Fibroblast of lung (primary cell): ENCODE results near the gene LYAR. TPM values are rescaled to one million over a fixed set of nuclear protein-coding genes. Genes with fewer than 3 reads are reported as not detected.

Source experiments
- DNase-seq, 2 donors: peaks; one replicate each; pipeline versions ENCODE4 v3.0.0 to v3.0.0-alpha.2; 2010; ENCODE audit warnings: low read depth in 2 of 2
- H2AFZ ChIP-seq: 2 replicates; pipeline ENCODE4 v1.5.1; 2012; ENCODE audit warnings: low read length, control low read depth, inconsistent platforms
- H3K27ac ChIP-seq: 2 replicates; pipeline ENCODE4 v1.5.1; 2011; ENCODE audit warnings: low read length, control low read depth; ENCODE audit not compliant: insufficient read depth
- H3K27me3 ChIP-seq: 2 replicates; pipeline ENCODE4 v1.5.1; 2011; ENCODE audit warnings: mild to moderate bottlenecking, low read length; ENCODE audit not compliant: control insufficient read depth, insufficient read depth
- H3K36me3 ChIP-seq: 2 replicates; pipeline ENCODE4 v1.5.1; 2011; ENCODE audit warnings: low read length; ENCODE audit not compliant: control insufficient read depth, insufficient read depth
- H3K4me1 ChIP-seq: 2 replicates; pipeline ENCODE4 v1.5.1; 2011; ENCODE audit warnings: low read length; ENCODE audit not compliant: control insufficient read depth, insufficient read depth; ENCODE audit errors: extremely low read depth
- H3K4me2 ChIP-seq: 2 replicates; pipeline ENCODE4 v1.5.1; 2011; ENCODE audit warnings: low read length, control low read depth; ENCODE audit not compliant: insufficient read depth; ENCODE audit errors: extremely low read depth
- H3K4me3 ChIP-seq, 4 experiments: fragments of 200-600 bp in 1 of 4; sonication (generic) in 1 of 4; replicated peaks in 1 of 4; 2 replicates each; pipeline ENCODE4 v1.5.1; 2011 to 2016; ENCODE audit warnings: low read length in 4 of 4, low read depth in 3 of 4, mild to moderate bottlenecking in 3 of 4, control low read depth in 2 of 4, inconsistent platforms in 1 of 4, mixed read lengths in 1 of 4; ENCODE audit not compliant: insufficient read depth in 1 of 4; ENCODE audit errors: control extremely low read depth in 1 of 4
- H3K79me2 ChIP-seq: 2 replicates; pipeline ENCODE4 v1.5.1; 2012; ENCODE audit warnings: mild to moderate bottlenecking, low read length, inconsistent platforms; ENCODE audit not compliant: control insufficient read depth, insufficient read depth
- H3K9ac ChIP-seq: 2 replicates; pipeline ENCODE4 v1.5.1; 2011; ENCODE audit warnings: mild to moderate bottlenecking, low read length, control low read depth; ENCODE audit not compliant: insufficient read depth
- H3K9me3 ChIP-seq: 2 replicates; pipeline ENCODE4 v1.5.1; 2012; ENCODE audit warnings: low read depth, low read length; ENCODE audit not compliant: control insufficient read depth, insufficient read depth
- H4K20me1 ChIP-seq: 2 replicates; pipeline ENCODE4 v1.5.1; 2011; ENCODE audit warnings: low read length; ENCODE audit not compliant: control insufficient read depth, insufficient read depth; ENCODE audit errors: extremely low read depth
- EZH2 ChIP-seq: IDR thresholded peaks from 2 replicates; pipeline ENCODE4 v1.5.1; 2012; ENCODE audit warnings: low read length, control low read depth, mild to moderate bottlenecking; ENCODE audit errors: missing control alignments
- polyA plus RNA-seq, 2 donors: library from polyadenylated mRNA; depleted of rRNA in 1 of 2; stranded (reverse) in 1 of 2; unstranded in 1 of 2; fragments of >200 nt; gene quantifications; 2 replicates each; pipeline ENCODE4 v1.2.1, GENCODE V29; 2011 to 2012; ENCODE audit warnings: missing spikeins in 1 of 2
- total RNA-seq: library from RNA; depleted of rRNA; stranded (reverse); fragments of >200 nt; gene quantifications from 2 replicates; pipeline ENCODE4 v1.2.1, GENCODE V29; 2014
- TF ChIP-seq, protein P1 (sequence below), 2 donors: IDR thresholded peaks in 1 of 2; conservative IDR thresholded peaks in 1 of 2; 1 replicate in 1 of 2; 2 replicates in 1 of 2; pipeline ENCODE4 v1.5.1; 2011 to 2012; ENCODE audit warnings: low read length in 2 of 2, control low read depth in 1 of 2, inconsistent platforms in 1 of 2, low read depth in 1 of 2, mild to moderate bottlenecking in 1 of 2

Gene LYAR
- total and polyA plus RNA-seq, 2 donors (not counting 1 experiment from before 2014, with no cell fraction given) = 10.1 to 11.1 TPM

DNA sequence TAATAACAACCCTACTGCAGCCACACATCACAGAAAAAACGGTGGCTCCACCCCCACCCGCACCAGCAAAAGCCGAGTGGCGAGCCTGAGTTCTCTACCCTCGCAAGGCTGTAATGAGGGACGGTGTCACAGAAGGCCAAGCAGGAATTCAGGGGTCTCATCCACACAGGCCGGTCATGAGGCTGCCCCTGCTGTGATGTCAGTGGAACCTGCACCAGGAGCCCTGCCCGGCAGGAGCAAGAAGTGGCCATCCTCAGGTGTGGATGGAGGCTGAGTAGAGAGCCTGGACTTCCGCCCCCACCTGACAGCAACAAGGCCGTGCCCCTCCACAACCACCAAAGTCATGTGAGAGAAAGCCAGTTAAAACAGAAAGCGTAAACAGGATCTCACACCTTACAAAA is 20.6 kb downstream of the LYAR start:
- Histone ChIP-seq H3K9me3 (no peaks in the 10 kb centered on the region), H3K4me3 (no peak overlapping the region), H3K79me2 (no peaks in the 10 kb centered on the region), H3K36me3 (peaks cover 3% of the 10 kb centered on the region), H3K4me1 (no peaks in the 10 kb centered on the region), H3K27me3 (no peaks in the 10 kb centered on the region), H2AFZ (no peak overlapping the region), H3K9ac (no peak overlapping the region), H3K27ac (no peak overlapping the region), H4K20me1 (no peaks in the 10 kb centered on the region), H3K4me2 (no peak overlapping the region)
- no peak for DNase-seq
- TF ChIP-seq EZH2 = no peak
- TF ChIP-seq, protein P1, sequence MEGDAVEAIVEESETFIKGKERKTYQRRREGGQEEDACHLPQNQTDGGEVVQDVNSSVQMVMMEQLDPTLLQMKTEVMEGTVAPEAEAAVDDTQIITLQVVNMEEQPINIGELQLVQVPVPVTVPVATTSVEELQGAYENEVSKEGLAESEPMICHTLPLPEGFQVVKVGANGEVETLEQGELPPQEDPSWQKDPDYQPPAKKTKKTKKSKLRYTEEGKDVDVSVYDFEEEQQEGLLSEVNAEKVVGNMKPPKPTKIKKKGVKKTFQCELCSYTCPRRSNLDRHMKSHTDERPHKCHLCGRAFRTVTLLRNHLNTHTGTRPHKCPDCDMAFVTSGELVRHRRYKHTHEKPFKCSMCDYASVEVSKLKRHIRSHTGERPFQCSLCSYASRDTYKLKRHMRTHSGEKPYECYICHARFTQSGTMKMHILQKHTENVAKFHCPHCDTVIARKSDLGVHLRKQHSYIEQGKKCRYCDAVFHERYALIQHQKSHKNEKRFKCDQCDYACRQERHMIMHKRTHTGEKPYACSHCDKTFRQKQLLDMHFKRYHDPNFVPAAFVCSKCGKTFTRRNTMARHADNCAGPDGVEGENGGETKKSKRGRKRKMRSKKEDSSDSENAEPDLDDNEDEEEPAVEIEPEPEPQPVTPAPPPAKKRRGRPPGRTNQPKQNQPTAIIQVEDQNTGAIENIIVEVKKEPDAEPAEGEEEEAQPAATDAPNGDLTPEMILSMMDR (conservative IDR thresholded peaks at IDR 0.05 in 1 of 2, IDR thresholded peaks at IDR 0.05 in 1 of 2; ENCODE audit: low read depth in 1 of 2, low read length in 2 of 2) = no peak

DNA sequence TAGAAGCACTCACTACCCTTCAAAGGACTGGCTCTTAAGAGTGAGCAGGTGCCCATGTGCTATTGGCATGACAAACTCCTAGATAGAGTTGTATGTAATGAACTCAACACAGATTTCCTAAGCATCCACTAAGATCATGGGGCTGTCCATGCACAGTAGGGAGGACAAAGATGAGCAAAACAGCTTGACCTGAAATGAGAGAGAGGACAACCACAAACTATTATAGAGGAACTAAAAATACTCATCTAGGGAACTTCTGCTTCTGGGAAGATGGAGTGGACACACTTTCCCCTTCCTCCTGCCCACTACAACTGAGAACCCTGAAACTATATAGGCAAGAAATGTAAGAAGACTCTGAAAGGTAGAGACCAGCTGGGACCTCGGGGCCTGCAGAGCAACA is 21.2 kb downstream of the LYAR start:
- H4K20me1 ChIP-seq = no peaks in the 10 kb centered on the region
- H3K9ac ChIP-seq = no peak overlapping the region
- H3K27me3 ChIP-seq = no peaks in the 10 kb centered on the region
- TF ChIP-seq EZH2 = no peak
- TF ChIP-seq, protein P1 (conservative IDR thresholded peaks at IDR 0.05 in 1 of 2, IDR thresholded peaks at IDR 0.05 in 1 of 2; ENCODE audit: low read depth in 1 of 2, low read length in 2 of 2) = no peak
- H3K4me3 ChIP-seq = no peak overlapping the region
- no peaks in the 10 kb centered on the region for H3K4me1 ChIP-seq
- no peak overlapping the region for H3K4me2 ChIP-seq
- H3K27ac ChIP-seq = no peak overlapping the region
- H2AFZ ChIP-seq = no peak overlapping the region
- no peak for DNase-seq
- peaks cover 2% of the 10 kb centered on the region for H3K36me3 ChIP-seq
- H3K9me3 ChIP-seq = no peaks in the 10 kb centered on the region
- H3K79me2 ChIP-seq = no peaks in the 10 kb centered on the region

DNA sequence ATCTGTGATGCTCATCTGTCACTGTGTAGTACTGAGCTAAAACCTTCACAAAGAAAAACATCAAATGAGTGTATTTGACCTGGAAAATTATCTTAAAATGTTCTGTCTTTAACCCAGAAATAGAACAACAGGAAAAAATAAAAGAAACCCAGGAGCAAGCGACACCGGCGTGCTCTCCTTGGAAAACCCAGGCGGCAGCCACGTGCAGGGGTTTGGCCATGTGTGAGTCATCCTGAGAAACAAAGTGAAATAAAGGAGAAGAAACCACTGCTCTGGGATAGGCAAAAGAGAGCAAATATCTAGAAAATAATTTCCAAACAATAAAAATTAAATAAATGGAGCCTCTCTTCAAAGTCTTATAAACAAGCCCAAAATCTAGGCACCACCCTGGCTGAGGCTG is 22.0 kb downstream of the LYAR start:
- H3K36me3 ChIP-seq = peaks cover 2% of the 10 kb centered on the region
- no peaks in the 10 kb centered on the region for H3K9me3 ChIP-seq
- H3K27ac ChIP-seq = no peak overlapping the region
- H3K27me3 ChIP-seq = no peaks in the 10 kb centered on the region
- TF ChIP-seq, protein P1 (conservative IDR thresholded peaks at IDR 0.05 in 1 of 2, IDR thresholded peaks at IDR 0.05 in 1 of 2; ENCODE audit: low read depth in 1 of 2, low read length in 2 of 2) = no peak
- no peak for TF ChIP-seq EZH2
- H3K79me2 ChIP-seq = no peaks in the 10 kb centered on the region
- H3K4me2 ChIP-seq = no peak overlapping the region
- H3K4me1 ChIP-seq = no peaks in the 10 kb centered on the region
- H3K4me3 ChIP-seq = no peak overlapping the region
- no peak overlapping the region for H2AFZ ChIP-seq
- H4K20me1 ChIP-seq = no peaks in the 10 kb centered on the region
- DNase-seq = peak in 1 of 2 donors; percentile 28
- no peak overlapping the region for H3K9ac ChIP-seq
